Measurements from ENCODE around the gene CACNA1C.

CACNA1C gene

GRCh38 chr12:2242816-2243215 is 190.0 kb downstream of the CACNA1C start:
- no peak for TF ChIP-seq CTCF (conservative IDR thresholded peaks at IDR 0.05; ENCODE audit: low read depth, low read length)
- H4K20me1 ChIP-seq (ENCODE audit: insufficient read depth): no peaks in the 10 kb centered on the region
- H3K27ac ChIP-seq: no peak overlapping the region
- H3K79me2 ChIP-seq (ENCODE audit: insufficient read depth, low read depth): no peaks in the 10 kb centered on the region
- no peak overlapping the region for H3K4me3 ChIP-seq (IDR thresholded peaks at IDR 0.05; ENCODE audit: insufficient read depth, low read depth, low read length)
- H3K4me2 ChIP-seq: no peak overlapping the region
- no peak overlapping the region for H3K9ac ChIP-seq
- no peak overlapping the region for H2AFZ ChIP-seq (ENCODE audit: low read depth)
- no peaks in the 10 kb centered on the region for H3K27me3 ChIP-seq (ENCODE audit: insufficient read depth, low read depth)
- H3K36me3 ChIP-seq (ENCODE audit: insufficient read depth): no peaks in the 10 kb centered on the region
- H3K4me1 ChIP-seq (ENCODE audit: low read depth, poor library complexity, severe bottlenecking): no peaks in the 10 kb centered on the region

- Histone ChIP-seq H3K4me3 (IDR thresholded peaks at IDR 0.05; ENCODE audit: insufficient read depth, low read depth, low read length) (no peak overlapping the region), H2AFZ (ENCODE audit: low read depth) (no peak overlapping the region), H3K27ac (no peak overlapping the region), H3K4me2 (no peak overlapping the region), H3K36me3 (ENCODE audit: insufficient read depth) (no peaks in the 10 kb centered on the region), H3K27me3 (ENCODE audit: insufficient read depth, low read depth) (no peaks in the 10 kb centered on the region), H3K9ac (no peak overlapping the region), H3K79me2 (ENCODE audit: insufficient read depth, low read depth) (no peaks in the 10 kb centered on the region), H3K4me1 (ENCODE audit: low read depth, poor library complexity, severe bottlenecking) (no peaks in the 10 kb centered on the region), H4K20me1 (ENCODE audit: insufficient read depth) (no peaks in the 10 kb centered on the region)
- no peak for TF ChIP-seq CTCF (conservative IDR thresholded peaks at IDR 0.05; ENCODE audit: low read depth, low read length)
Observed at GRCh38 chr12:2243275-2243674, 190.5 kb downstream of the CACNA1C start.

- H3K9ac ChIP-seq: no peak overlapping the region
Observed at GRCh38 chr12:2244013-2244861, 191.4 kb downstream of the CACNA1C start.

GRCh38 chr12:2246358-2246757 is 193.6 kb downstream of the CACNA1C start:
- H3K27me3 ChIP-seq (ENCODE audit: insufficient read depth, low read depth): no peaks in the 10 kb centered on the region
- H3K9ac ChIP-seq: no peak overlapping the region
- H3K4me3 ChIP-seq (IDR thresholded peaks at IDR 0.05; ENCODE audit: insufficient read depth, low read depth, low read length): no peak overlapping the region
- H3K27ac ChIP-seq: no peak overlapping the region
- H2AFZ ChIP-seq (ENCODE audit: low read depth): no peak overlapping the region
- no peak overlapping the region for H3K4me2 ChIP-seq
- no peaks in the 10 kb centered on the region for H4K20me1 ChIP-seq (ENCODE audit: insufficient read depth)
- H3K4me1 ChIP-seq (ENCODE audit: low read depth, poor library complexity, severe bottlenecking): no peaks in the 10 kb centered on the region
- H3K79me2 ChIP-seq (ENCODE audit: insufficient read depth, low read depth): no peaks in the 10 kb centered on the region
- H3K36me3 ChIP-seq (ENCODE audit: insufficient read depth): no peaks in the 10 kb centered on the region
- no peak for TF ChIP-seq CTCF (conservative IDR thresholded peaks at IDR 0.05; ENCODE audit: low read depth, low read length)

More at GRCh38 chr12:2244013-2244861, 191.4 kb downstream of the CACNA1C start:
- Histone ChIP-seq H3K4me1 (ENCODE audit: low read depth, poor library complexity, severe bottlenecking) (no peaks in the 10 kb centered on the region), H4K20me1 (ENCODE audit: insufficient read depth) (no peaks in the 10 kb centered on the region), H3K27me3 (ENCODE audit: insufficient read depth, low read depth) (no peaks in the 10 kb centered on the region), H2AFZ (ENCODE audit: low read depth) (no peak overlapping the region), H3K36me3 (ENCODE audit: insufficient read depth) (no peaks in the 10 kb centered on the region), H3K27ac (no peak overlapping the region), H3K4me3 (IDR thresholded peaks at IDR 0.05; ENCODE audit: insufficient read depth, low read depth, low read length) (no peak overlapping the region), H3K79me2 (ENCODE audit: insufficient read depth, low read depth) (no peaks in the 10 kb centered on the region), H3K4me2 (no peak overlapping the region)
- TF ChIP-seq CTCF (conservative IDR thresholded peaks at IDR 0.05; ENCODE audit: low read depth, low read length): no peak
